ENCODE results near the gene CYB561A3.

GRCh38 chr11:61406991-61407728 lies 45.5 kb upstream of the CYB561A3 start:
- TF ChIP-seq POLR2A (IDR thresholded peaks at IDR 0.05) (no peak), CTCF (IDR thresholded peaks at IDR 0.05) (no peak)
